ENCODE results near the gene CX3CR1.

CX3CR1 gene

GRCh38 chr3:39216176-39216790, 63.6 kb downstream of the CX3CR1 start:
- no peak overlapping the region for H3K4me3 ChIP-seq (ENCODE audit: low read depth, low read length)
- TF ChIP-seq, protein P1, sequence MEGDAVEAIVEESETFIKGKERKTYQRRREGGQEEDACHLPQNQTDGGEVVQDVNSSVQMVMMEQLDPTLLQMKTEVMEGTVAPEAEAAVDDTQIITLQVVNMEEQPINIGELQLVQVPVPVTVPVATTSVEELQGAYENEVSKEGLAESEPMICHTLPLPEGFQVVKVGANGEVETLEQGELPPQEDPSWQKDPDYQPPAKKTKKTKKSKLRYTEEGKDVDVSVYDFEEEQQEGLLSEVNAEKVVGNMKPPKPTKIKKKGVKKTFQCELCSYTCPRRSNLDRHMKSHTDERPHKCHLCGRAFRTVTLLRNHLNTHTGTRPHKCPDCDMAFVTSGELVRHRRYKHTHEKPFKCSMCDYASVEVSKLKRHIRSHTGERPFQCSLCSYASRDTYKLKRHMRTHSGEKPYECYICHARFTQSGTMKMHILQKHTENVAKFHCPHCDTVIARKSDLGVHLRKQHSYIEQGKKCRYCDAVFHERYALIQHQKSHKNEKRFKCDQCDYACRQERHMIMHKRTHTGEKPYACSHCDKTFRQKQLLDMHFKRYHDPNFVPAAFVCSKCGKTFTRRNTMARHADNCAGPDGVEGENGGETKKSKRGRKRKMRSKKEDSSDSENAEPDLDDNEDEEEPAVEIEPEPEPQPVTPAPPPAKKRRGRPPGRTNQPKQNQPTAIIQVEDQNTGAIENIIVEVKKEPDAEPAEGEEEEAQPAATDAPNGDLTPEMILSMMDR (conservative IDR thresholded peaks at IDR 0.05; ENCODE audit: low read depth, low read length) = no peak
- no peak for DNase-seq (ENCODE audit: low read depth)

GRCh38 chr3:39213613-39214012, 66.2 kb downstream of the CX3CR1 start:
- no peak for DNase-seq (ENCODE audit: low read depth)
- no peak overlapping the region for H3K4me3 ChIP-seq (ENCODE audit: low read depth, low read length)
- TF ChIP-seq, protein P1 (conservative IDR thresholded peaks at IDR 0.05; ENCODE audit: low read depth, low read length) = no peak
